A549 (cell line): Measurements from ENCODE around the gene UQCC3. TPM values are rescaled to one million over a fixed set of nuclear protein-coding genes. Genes with fewer than 3 reads are reported as not detected.

Source experiments
- ATAC-seq, 2 experiments: fragments of 200-7000 bp in 1 of 2; fragments of >200 bp in 1 of 2; cut with Nextera tagmentation in 1 of 2; cut with Tn5 transposase in 1 of 2; 3 replicates each; pipeline versions ENCODE4 v1.8.0 to v1.9.1; 2018 to 2020; ENCODE audit warnings: mild to moderate bottlenecking in 1 of 2, moderate library complexity in 1 of 2
- CTCF ChIA-PET: fragments of 300-600 bp; sonication (Branson Sonifier 250); formaldehyde crosslinking; extraction: SDS; loops from one replicate; lab custom pipeline; 2021; ENCODE audit warnings: antibody characterized with exemption, inconsistent platforms; lab: Yijun Ruan, JAX
- POLR2A ChIA-PET: fragments of 350-600 bp; formaldehyde crosslinking; extraction: SDS; loops from one replicate; lab custom pipeline; 2021; ENCODE audit warnings: antibody characterized with exemption, inconsistent platforms; lab: Yijun Ruan, JAX
- DNase-seq, 2 experiments: peaks; one replicate each; pipeline versions ENCODE4 v3.0.0 to v3.0.0-alpha.2; 2011 to 2016; ENCODE audit warnings: low read depth in 1 of 2, low spot score in 1 of 2
- FAIRE-seq: peaks from 2 replicates; lab custom pipeline; 2011; peaks lifted over from hg19 to GRCh38; lab: Jason Lieb, UNC
- H3K27ac ChIP-seq, 2 experiments: fragments of >200 bp; sonication (Bioruptor Twin); formaldehyde crosslinking; 3 replicates each; pipeline ENCODE4 v1.5.1; 2016 to 2017
- H3K4me1 ChIP-seq: fragments of >200 bp; sonication (Bioruptor Twin); formaldehyde crosslinking; 3 replicates; pipeline ENCODE4 v1.6.1; 2016
- H3K4me2 ChIP-seq: fragments of >200 bp; sonication (Bioruptor Twin); formaldehyde crosslinking; 3 replicates; pipeline ENCODE4 v1.6.1; 2016
- H3K4me3 ChIP-seq: fragments of >200 bp; sonication (Bioruptor Twin); formaldehyde crosslinking; 3 replicates; pipeline ENCODE4 v1.5.1; 2016
- H3K9me3 ChIP-seq: fragments of >200 bp; sonication (Bioruptor Twin); formaldehyde crosslinking; 3 replicates; pipeline ENCODE4 v1.6.1; 2016
- CBX2 ChIP-seq: fragments of 200-600 bp; sonication (generic); IDR thresholded peaks from 2 replicates; pipeline ENCODE4 v1.6.1; 2016; ENCODE audit warnings: low read depth, mild to moderate bottlenecking, borderline replicate concordance
- CBX8 ChIP-seq: fragments of 200-600 bp; sonication (generic); IDR thresholded peaks from 2 replicates; pipeline ENCODE4 v1.6.1; 2016
- CHD4 ChIP-seq: fragments of 200-600 bp; sonication (generic); IDR thresholded peaks from 2 replicates; pipeline ENCODE4 v1.6.1; 2016; ENCODE audit warnings: antibody characterized with exemption, mild to moderate bottlenecking, borderline replicate concordance
- E2F6 ChIP-seq: IDR thresholded peaks from 2 replicates; pipeline ENCODE4 v1.6.1; 2012; ENCODE audit warnings: low read depth, borderline replicate concordance
- EP300 ChIP-seq, 2 experiments: fragments of >200 bp; sonication (Bioruptor Twin); formaldehyde crosslinking; IDR thresholded peaks; 2 replicates in 1 of 2; 3 replicates in 1 of 2; pipeline ENCODE4 v1.6.1; 2016 to 2017
- ESRRA ChIP-seq: fragments of 150-350 bp; IDR thresholded peaks from 2 replicates; pipeline ENCODE4 v1.6.1; 2014; ENCODE audit warnings: mild to moderate bottlenecking, low read length, borderline replicate concordance
- FOSL2 ChIP-seq, 2 experiments: fragments of 450-650 bp in 1 of 2; fragments of >200 bp in 1 of 2; sonication (Bioruptor Twin) in 1 of 2; formaldehyde crosslinking; IDR thresholded peaks; 2 replicates each; pipeline versions ENCODE4 v1.5.0 to v1.6.1; 2016 to 2020; ENCODE audit warnings: mild to moderate bottlenecking in 1 of 2, moderate library complexity in 1 of 2
- HDAC2 ChIP-seq: fragments of 200-600 bp; sonication (generic); IDR thresholded peaks from 2 replicates; pipeline ENCODE4 v1.6.1; 2016
- HOXB5 ChIP-seq: fragments of 250-450 bp; sonication (Bioruptor Pico); IDR thresholded peaks from 2 replicates; pipeline ENCODE4 v1.5.0; 2020; ENCODE audit warnings: mild to moderate bottlenecking, moderate library complexity
- JUN ChIP-seq, 2 experiments: fragments of >200 bp; sonication (Bioruptor Twin); formaldehyde crosslinking; IDR thresholded peaks; 2 replicates in 1 of 2; 3 replicates in 1 of 2; pipeline ENCODE4 v1.6.1; 2016 to 2017
- KDM1A ChIP-seq: fragments of 200-600 bp; sonication (generic); IDR thresholded peaks from 2 replicates; pipeline ENCODE4 v1.6.1; 2016; ENCODE audit warnings: low read depth, mild to moderate bottlenecking
- MAZ ChIP-seq: fragments of 150-350 bp; IDR thresholded peaks from 2 replicates; pipeline ENCODE4 v1.6.1; 2014; ENCODE audit warnings: antibody characterized with exemption, low read depth, low read length, borderline replicate concordance
- NR3C1 ChIP-seq: fragments of >200 bp; sonication (Bioruptor Twin); formaldehyde crosslinking; IDR thresholded peaks from 3 replicates; pipeline ENCODE4 v1.6.1; 2017
- RCOR1 ChIP-seq: fragments of 150-350 bp; IDR thresholded peaks from 2 replicates; pipeline ENCODE4 v1.6.1; 2014; ENCODE audit warnings: antibody characterized with exemption, low read length, low read depth
- SMC3 ChIP-seq: fragments of >200 bp; sonication (Bioruptor Twin); formaldehyde crosslinking; IDR thresholded peaks from 3 replicates; pipeline ENCODE4 v1.6.1; 2018; ENCODE audit warnings: inconsistent platforms
- SREBF2 ChIP-seq: fragments of 450-650 bp; IDR thresholded peaks from 2 replicates; pipeline ENCODE4 v1.6.1; 2014; ENCODE audit warnings: mild to moderate bottlenecking, moderate library complexity
- USF2 ChIP-seq: fragments of 450-650 bp; IDR thresholded peaks from 2 replicates; pipeline ENCODE4 v1.6.1; 2014; ENCODE audit warnings: antibody characterized with exemption
- WGBS: methylation state at CpG from one replicate; pipeline ENCODE4 v1.1.6; 2017; ENCODE audit errors: missing lambda C conversion rate; 5-methylcytosine and 5-hydroxymethylcytosine counted together
- polyA plus RNA-seq, 4 experiments: library from polyadenylated mRNA; depleted of rRNA in 3 of 4; stranded (reverse); fragments of >200 nt; fragmentation: RNase III in 1 of 4; extraction: RNeasy Plus Mini Kit Qiagen cat#74134 plus additional on column Dnase treatment in 1 of 4; gene quantifications; 2 replicates in 3 of 4; 3 replicates in 1 of 4; pipeline ENCODE4 v1.2.3, GENCODE V29; 2011 to 2017
- TF ChIP-seq, protein P1 (sequence below): fragments of 250-450 bp; sonication (Bioruptor Pico); IDR thresholded peaks from 2 replicates; pipeline ENCODE4 v1.5.0; 2021; ENCODE audit warnings: mild to moderate bottlenecking, moderate library complexity, borderline replicate concordance
- TF ChIP-seq, protein P2 (sequence below): fragments of >200 bp; sonication (Bioruptor Twin); formaldehyde crosslinking; IDR thresholded peaks from 2 replicates; pipeline ENCODE4 v1.6.1; 2016
- TF ChIP-seq, protein P3 (sequence below): IDR thresholded peaks from 2 replicates; pipeline ENCODE4 v1.6.1; 2012
- TF ChIP-seq, protein P4 (sequence below): fragments of 150-350 bp; IDR thresholded peaks from 2 replicates; pipeline ENCODE4 v1.6.1; 2014; ENCODE audit warnings: low read depth, mild to moderate bottlenecking, low read length

The UQCC3 gene
- polyA plus RNA-seq, 2 of the 4 experiments (the other 2 are of a cell fraction) = 20.2 to 27.8 TPM

- no peak overlapping the region for H3K4me2 ChIP-seq
- no peak for FAIRE-seq
- CTCF ChIA-PET = interaction anchor here (1.4 to 9.8 kb wide), 6 partner anchors 6 to 293 kb away, joined by 4 to 126 read pairs (median 5); partner anchors contain the start of genes LBHD1, UBXN1 and UQCC3
- no peak for TF ChIP-seq CBX2
- TF ChIP-seq, protein P1, sequence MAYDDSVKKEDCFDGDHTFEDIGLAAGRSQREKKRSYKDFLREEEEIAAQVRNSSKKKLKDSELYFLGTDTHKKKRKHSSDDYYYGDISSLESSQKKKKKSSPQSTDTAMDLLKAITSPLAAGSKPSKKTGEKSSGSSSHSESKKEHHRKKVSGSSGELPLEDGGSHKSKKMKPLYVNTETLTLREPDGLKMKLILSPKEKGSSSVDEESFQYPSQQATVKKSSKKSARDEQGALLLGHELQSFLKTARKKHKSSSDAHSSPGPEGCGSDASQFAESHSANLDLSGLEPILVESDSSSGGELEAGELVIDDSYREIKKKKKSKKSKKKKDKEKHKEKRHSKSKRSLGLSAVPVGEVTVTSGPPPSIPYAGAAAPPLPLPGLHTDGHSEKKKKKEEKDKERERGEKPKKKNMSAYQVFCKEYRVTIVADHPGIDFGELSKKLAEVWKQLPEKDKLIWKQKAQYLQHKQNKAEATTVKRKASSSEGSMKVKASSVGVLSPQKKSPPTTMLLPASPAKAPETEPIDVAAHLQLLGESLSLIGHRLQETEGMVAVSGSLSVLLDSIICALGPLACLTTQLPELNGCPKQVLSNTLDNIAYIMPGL (CRISPR knock-in tag) = no peak
- no peak for TF ChIP-seq HDAC2
- TF ChIP-seq ESRRA = no peak
- TF ChIP-seq HOXB5 (CRISPR knock-in tag) = no peak
- TF ChIP-seq FOSL2 (IDR thresholded peaks at IDR 0.05) = no peak
- TF ChIP-seq FOSL2 (CRISPR knock-in tag; IDR thresholded peaks at IDR 0.05) = no peak
- TF ChIP-seq, protein P2, sequence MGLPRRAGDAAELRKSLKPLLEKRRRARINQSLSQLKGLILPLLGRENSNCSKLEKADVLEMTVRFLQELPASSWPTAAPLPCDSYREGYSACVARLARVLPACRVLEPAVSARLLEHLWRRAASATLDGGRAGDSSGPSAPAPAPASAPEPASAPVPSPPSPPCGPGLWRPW = no peak
- TF ChIP-seq CHD4 = no peak
- no peak for TF ChIP-seq CBX8
- no peak for TF ChIP-seq E2F6
- no peak for TF ChIP-seq SMC3
- TF ChIP-seq RCOR1 = no peak
- TF ChIP-seq, protein P3, sequence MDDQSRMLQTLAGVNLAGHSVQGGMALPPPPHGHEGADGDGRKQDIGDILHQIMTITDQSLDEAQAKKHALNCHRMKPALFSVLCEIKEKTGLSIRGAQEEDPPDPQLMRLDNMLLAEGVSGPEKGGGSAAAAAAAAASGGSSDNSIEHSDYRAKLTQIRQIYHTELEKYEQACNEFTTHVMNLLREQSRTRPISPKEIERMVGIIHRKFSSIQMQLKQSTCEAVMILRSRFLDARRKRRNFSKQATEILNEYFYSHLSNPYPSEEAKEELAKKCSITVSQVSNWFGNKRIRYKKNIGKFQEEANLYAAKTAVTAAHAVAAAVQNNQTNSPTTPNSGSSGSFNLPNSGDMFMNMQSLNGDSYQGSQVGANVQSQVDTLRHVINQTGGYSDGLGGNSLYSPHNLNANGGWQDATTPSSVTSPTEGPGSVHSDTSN = no peak
- no peak for TF ChIP-seq EP300 (IDR thresholded peaks at IDR 0.05)
- TF ChIP-seq NR3C1 = no peak
- TF ChIP-seq MAZ = no peak
- no peak for TF ChIP-seq KDM1A
- no peak for TF ChIP-seq USF2
- TF ChIP-seq, all 56 proteins: peak for 0
- peak in 1 of 2 experiments; percentile 16; a peak in 3 of 6 replicates for ATAC-seq
- Histone ChIP-seq H3K27ac (no peak overlapping the region), H3K9me3 (no peaks in the 10 kb centered on the region), H3K4me1 (peaks cover 4% of the 10 kb centered on the region; the same call in 1 of the 3 replicates), H3K4me3 (no peak overlapping the region)
- POLR2A ChIA-PET = interaction anchor here (0.8 kb wide), 1 partner anchor 23 kb away, joined by 3 read pairs; the partner anchor contains the start of genes C11orf98 and CSKMT
- DNase-seq = no peak
- WGBS = 93% methylated on average over 56 of the region's 74 CpGs
These were observed 16.3 kb downstream of the UQCC3 start for GRCh38 chr11:62687508-62688396.

DNA sequence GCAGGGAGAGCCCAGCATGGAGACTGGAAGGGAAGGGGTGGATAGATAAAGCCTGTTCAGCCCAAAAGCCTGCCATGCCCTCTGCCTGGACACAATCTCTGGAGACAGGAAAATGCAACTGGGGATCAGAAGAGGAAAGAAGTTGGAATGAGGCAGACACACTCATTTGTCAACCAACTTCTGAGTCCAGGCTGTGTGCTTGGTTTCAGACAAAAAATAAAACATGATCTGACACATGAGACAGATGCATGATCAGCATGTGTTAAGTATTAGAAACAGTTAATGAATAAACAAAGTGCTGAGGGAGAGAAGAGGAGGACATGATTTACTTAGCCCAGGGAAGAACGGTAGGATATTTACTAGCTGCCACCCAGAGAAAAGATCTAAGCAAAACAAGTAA, 17.0 kb downstream of the UQCC3 start:
- TF ChIP-seq FOSL2 (IDR thresholded peaks at IDR 0.05) = no peak
- TF ChIP-seq FOSL2 (CRISPR knock-in tag; IDR thresholded peaks at IDR 0.05) = no peak
- TF ChIP-seq SREBF2 = no peak
- TF ChIP-seq ESRRA = no peak
- TF ChIP-seq EP300 (IDR thresholded peaks at IDR 0.05) = no peak
- TF ChIP-seq, protein P4, sequence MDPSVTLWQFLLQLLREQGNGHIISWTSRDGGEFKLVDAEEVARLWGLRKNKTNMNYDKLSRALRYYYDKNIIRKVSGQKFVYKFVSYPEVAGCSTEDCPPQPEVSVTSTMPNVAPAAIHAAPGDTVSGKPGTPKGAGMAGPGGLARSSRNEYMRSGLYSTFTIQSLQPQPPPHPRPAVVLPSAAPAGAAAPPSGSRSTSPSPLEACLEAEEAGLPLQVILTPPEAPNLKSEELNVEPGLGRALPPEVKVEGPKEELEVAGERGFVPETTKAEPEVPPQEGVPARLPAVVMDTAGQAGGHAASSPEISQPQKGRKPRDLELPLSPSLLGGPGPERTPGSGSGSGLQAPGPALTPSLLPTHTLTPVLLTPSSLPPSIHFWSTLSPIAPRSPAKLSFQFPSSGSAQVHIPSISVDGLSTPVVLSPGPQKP = no peak
- no peak for TF ChIP-seq JUN (IDR thresholded peaks at IDR 0.05)
- H3K27ac ChIP-seq = no peak overlapping the region
- WGBS = 40% methylated on average over 1 of the region's 1 CpG
- FAIRE-seq = no peak
- H3K4me1 ChIP-seq = peaks cover 4% of the 10 kb centered on the region; the same call in 1 of the 3 replicates
- peak in 1 of 2 experiments; percentile 23; a peak in 2 of 6 replicates for ATAC-seq
- POLR2A ChIA-PET = interaction anchor here (1.3 to 1.9 kb wide), 2 partner anchors 24 to 65 kb away, joined by 5 to 6 read pairs; partner anchors contain the start of genes C11orf98, CSKMT and ZBTB3
- no peak for DNase-seq
- H3K4me3 ChIP-seq = no peak overlapping the region
- CTCF ChIA-PET = interaction anchor here (1.7 to 9.8 kb wide), 5 partner anchors 7 to 294 kb away, joined by 4 to 126 read pairs (median 5); partner anchors contain the start of genes LBHD1, UBXN1 and UQCC3
- no peaks in the 10 kb centered on the region for H3K9me3 ChIP-seq
- no peak overlapping the region for H3K4me2 ChIP-seq
